SU-DHL-6 (cell line): ENCODE results near the gene MYOF.
"Not testable (repeated sequence)": the region's sequence is repeated elsewhere in the genome, so short reads cannot be mapped to it uniquely, and the experiment has no call there.

Source experiments
- H2AFZ ChIP-seq: fragments of 200-600 bp; sonication (generic); 2 replicates; pipeline ENCODE4 v1.6.1; 2014; ENCODE audit warnings: low read depth, mild to moderate bottlenecking, moderate library complexity, mixed read lengths, antibody characterized with exemption, low read length; ENCODE audit not compliant: severe bottlenecking
- H3F3A ChIP-seq: fragments of 200-600 bp; shearing (Covaris generic); 2 replicates; pipeline ENCODE4 v1.6.0; 2016; ENCODE audit warnings: antibody characterized with exemption, mild to moderate bottlenecking; ENCODE audit not compliant: insufficient read depth
- H3K27ac ChIP-seq: fragments of 200-600 bp; sonication (generic); 2 replicates; pipeline ENCODE4 v1.5.1; 2016; ENCODE audit warnings: low read depth, mild to moderate bottlenecking, low read length, moderate library complexity, mixed read lengths
- H3K27me3 ChIP-seq: fragments of 200-600 bp; sonication (generic), shearing (Covaris generic); 2 replicates; pipeline ENCODE4 v1.6.0; 2014; ENCODE audit warnings: mild to moderate bottlenecking, low read length
- H3K36me3 ChIP-seq: fragments of 200-600 bp; sonication (generic); 2 replicates; pipeline ENCODE4 v1.6.1; 2014; ENCODE audit warnings: mild to moderate bottlenecking, low read length, mixed read lengths
- H3K4me2 ChIP-seq: fragments of 300-600, 200-600 bp; shearing (Covaris generic), sonication (generic); 2 replicates; pipeline ENCODE4 v1.6.0; 2014; ENCODE audit warnings: low read length, low read depth, mild to moderate bottlenecking; ENCODE audit not compliant: poor library complexity, severe bottlenecking
- H3K4me3 ChIP-seq: fragments of 200-600 bp; sonication (generic); 2 replicates; pipeline ENCODE4 v1.5.1; 2014; ENCODE audit warnings: antibody characterized with exemption, low read length, mild to moderate bottlenecking, mixed read lengths; ENCODE audit not compliant: insufficient read depth, poor library complexity, severe bottlenecking
- H3K79me2 ChIP-seq: fragments of 200-600 bp; sonication (generic); 2 replicates; pipeline ENCODE4 v1.6.1; 2014; ENCODE audit warnings: mild to moderate bottlenecking, low read length, moderate library complexity; ENCODE audit not compliant: insufficient read depth
- H3K9ac ChIP-seq: fragments of 200-600 bp; sonication (generic); 2 replicates; pipeline ENCODE4 v1.7.0; 2014; ENCODE audit warnings: mild to moderate bottlenecking, low read length
- H3K9me2 ChIP-seq: fragments of 200-600 bp; sonication (generic); replicated peaks from 2 replicates; pipeline ENCODE4 v1.6.1; 2014; ENCODE audit warnings: low read length; ENCODE audit not compliant: insufficient read depth
- H3K9me3 ChIP-seq: fragments of 200-600 bp; sonication (generic); 2 replicates; pipeline ENCODE4 v1.6.1; 2014; ENCODE audit warnings: low read length, mixed read lengths; ENCODE audit not compliant: insufficient read depth
- H4K20me1 ChIP-seq: fragments of 200-600 bp; sonication (generic); 2 replicates; pipeline ENCODE4 v1.6.1; 2014; ENCODE audit warnings: low read depth, mild to moderate bottlenecking, antibody characterized with exemption, low read length, moderate library complexity, mixed read lengths
- EZH2phosphoT487 ChIP-seq: fragments of 200-600 bp; sonication (generic), shearing (Covaris generic); conservative IDR thresholded peaks from 2 replicates; pipeline ENCODE4 v1.6.1; 2018; ENCODE audit warnings: mild to moderate bottlenecking, antibody characterized with exemption, low read length, moderate library complexity, mixed read lengths
- TF ChIP-seq, protein P1 (sequence below): fragments of 200-600 bp; sonication (generic); IDR thresholded peaks from one replicate; pipeline ENCODE4 v1.5.1; 2017; ENCODE audit warnings: antibody characterized with exemption, mild to moderate bottlenecking, low read length, moderate library complexity; ENCODE audit not compliant: insufficient read depth, poor library complexity, severe bottlenecking

Gene MYOF

DNA sequence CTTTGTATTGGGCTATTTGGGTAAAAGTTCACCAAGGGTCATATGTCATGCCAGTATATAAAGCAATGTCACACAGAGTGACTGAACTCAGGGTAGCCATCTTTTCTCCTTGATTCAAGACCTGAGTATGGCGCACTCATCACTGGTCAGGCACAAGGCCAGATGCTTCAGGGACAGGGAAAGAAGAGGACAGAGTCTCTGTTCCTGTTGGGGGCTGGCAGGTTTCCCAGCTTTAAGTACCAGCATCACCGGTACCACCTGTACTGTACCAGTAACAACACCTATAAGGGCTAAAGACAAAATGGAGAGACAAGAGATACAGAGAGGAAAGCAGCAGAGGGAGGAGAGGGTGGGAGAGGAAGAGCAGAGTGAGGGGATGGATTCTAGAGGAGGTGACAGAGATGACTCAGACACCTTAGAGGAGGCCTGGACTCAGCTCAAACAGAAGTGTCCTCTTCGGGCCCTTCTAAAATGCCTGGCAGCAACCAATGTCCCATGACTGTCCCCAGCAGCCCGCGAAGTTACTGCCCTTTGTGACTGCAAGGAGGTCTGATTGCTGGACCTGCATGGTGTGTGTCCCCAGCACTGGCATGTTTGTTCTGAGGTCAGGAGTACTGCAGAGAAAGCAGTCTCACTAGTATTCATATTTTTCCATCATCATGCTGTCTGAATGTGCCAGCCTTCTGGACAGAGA lies 191.3 kb downstream of the MYOF start:
- no peak overlapping the region for H3K4me2 ChIP-seq
- H3K27ac ChIP-seq: no peak overlapping the region
- H3K9ac ChIP-seq: no peak overlapping the region
- H3K4me3 ChIP-seq: no peak overlapping the region
- H4K20me1 ChIP-seq: no peaks in the 10 kb centered on the region
- TF ChIP-seq, protein P1, sequence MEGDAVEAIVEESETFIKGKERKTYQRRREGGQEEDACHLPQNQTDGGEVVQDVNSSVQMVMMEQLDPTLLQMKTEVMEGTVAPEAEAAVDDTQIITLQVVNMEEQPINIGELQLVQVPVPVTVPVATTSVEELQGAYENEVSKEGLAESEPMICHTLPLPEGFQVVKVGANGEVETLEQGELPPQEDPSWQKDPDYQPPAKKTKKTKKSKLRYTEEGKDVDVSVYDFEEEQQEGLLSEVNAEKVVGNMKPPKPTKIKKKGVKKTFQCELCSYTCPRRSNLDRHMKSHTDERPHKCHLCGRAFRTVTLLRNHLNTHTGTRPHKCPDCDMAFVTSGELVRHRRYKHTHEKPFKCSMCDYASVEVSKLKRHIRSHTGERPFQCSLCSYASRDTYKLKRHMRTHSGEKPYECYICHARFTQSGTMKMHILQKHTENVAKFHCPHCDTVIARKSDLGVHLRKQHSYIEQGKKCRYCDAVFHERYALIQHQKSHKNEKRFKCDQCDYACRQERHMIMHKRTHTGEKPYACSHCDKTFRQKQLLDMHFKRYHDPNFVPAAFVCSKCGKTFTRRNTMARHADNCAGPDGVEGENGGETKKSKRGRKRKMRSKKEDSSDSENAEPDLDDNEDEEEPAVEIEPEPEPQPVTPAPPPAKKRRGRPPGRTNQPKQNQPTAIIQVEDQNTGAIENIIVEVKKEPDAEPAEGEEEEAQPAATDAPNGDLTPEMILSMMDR: no peak
- H3K36me3 ChIP-seq: no peaks in the 10 kb centered on the region
- H2AFZ ChIP-seq: no peak overlapping the region
- H3K79me2 ChIP-seq: no peaks in the 10 kb centered on the region
- no peaks in the 10 kb centered on the region for H3K9me3 ChIP-seq
- H3F3A ChIP-seq: no peaks in the 10 kb centered on the region
- H3K9me2 ChIP-seq: no peaks in the 10 kb centered on the region
- H3K27me3 ChIP-seq: no peaks in the 10 kb centered on the region

DNA sequence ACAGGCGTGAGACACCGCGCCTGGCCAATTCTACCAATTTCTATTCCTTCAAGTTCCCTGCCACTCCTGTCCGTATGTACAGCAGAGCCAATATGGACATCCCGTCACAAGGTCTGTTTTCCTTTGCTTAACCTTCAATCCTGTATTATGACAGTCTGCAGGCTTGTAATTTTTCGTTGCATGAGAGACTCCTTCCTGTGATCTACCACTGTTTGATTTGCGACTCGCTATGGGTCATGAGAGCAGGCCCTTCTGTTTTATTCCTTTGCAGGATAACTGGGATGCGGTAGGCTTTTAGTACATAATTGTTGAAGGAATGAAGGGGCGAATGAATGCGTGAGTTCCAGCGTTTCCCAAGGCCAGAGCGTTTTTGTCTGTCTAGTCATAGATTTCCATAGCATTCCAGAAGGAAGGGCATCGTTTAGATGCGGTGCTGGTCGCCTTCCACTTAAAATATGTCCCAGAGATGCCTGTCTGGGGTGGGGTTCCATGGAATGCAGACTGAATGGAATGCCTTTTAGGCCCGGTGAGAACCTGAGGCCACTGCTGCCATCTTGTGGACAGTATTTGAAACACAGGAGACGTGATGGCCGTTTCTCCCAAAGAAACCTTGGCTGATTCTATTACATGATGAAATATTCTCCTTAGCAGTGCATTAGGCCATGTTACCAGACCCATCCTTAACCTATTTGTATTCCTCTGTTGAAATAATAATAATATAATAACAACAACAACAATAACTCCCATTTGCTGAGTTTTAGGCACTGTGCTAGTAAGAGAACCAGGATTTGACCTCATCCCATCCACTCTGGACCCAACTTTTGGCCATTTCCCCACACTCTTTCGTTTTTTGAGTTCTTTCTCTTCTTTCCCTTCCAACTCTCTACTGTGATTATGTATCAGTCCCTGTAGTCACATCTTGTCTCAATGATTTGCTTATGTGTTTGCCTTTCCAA lies 193.2 kb downstream of the MYOF start:
- no peaks in the 10 kb centered on the region for H4K20me1 ChIP-seq
- H3F3A ChIP-seq: no peaks in the 10 kb centered on the region
- H3K9ac ChIP-seq: no peak overlapping the region
- H3K9me2 ChIP-seq: no peaks in the 10 kb centered on the region
- H3K4me2 ChIP-seq: no peak overlapping the region
- TF ChIP-seq, protein P1: peak; percentile 73
- TF ChIP-seq EZH2phosphoT487: no peak
- no peaks in the 10 kb centered on the region for H3K9me3 ChIP-seq
- H3K27me3 ChIP-seq: no peaks in the 10 kb centered on the region
- no peak overlapping the region for H2AFZ ChIP-seq
- H3K27ac ChIP-seq: no peak overlapping the region
- no peaks in the 10 kb centered on the region for H3K79me2 ChIP-seq
- H3K36me3 ChIP-seq: no peaks in the 10 kb centered on the region
- no peak overlapping the region for H3K4me3 ChIP-seq

DNA sequence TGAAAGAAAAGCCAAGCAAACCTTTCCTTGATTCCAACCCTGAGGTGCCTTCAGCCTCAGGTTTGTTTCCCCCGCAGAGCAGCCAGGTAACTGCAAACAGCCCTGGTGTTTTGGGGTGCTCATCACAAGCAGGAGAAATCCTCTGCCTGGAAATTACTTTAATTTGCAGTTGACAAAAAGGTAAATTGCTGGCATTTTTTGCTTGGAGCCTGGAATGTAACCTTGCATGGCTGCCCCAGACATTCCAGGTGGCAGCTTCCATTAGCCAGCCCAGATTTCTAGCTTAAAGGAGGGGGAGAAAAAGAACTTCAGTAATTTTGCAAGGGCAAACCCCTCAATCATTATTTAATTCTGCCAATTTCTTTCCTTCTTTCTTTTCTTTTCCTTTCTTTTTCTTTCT lies 194.4 kb downstream of the MYOF start:
- H3K9me3 ChIP-seq: no peaks in the 10 kb centered on the region
- H3F3A ChIP-seq: no peaks in the 10 kb centered on the region
- H3K9me2 ChIP-seq: no peaks in the 10 kb centered on the region
- no peaks in the 10 kb centered on the region for H3K27me3 ChIP-seq
- H4K20me1 ChIP-seq: no peaks in the 10 kb centered on the region
- H3K9ac ChIP-seq: no peak overlapping the region
- no peaks in the 10 kb centered on the region for H3K79me2 ChIP-seq
- TF ChIP-seq, protein P1: no peak
- no peak overlapping the region for H2AFZ ChIP-seq
- no peaks in the 10 kb centered on the region for H3K36me3 ChIP-seq
- no peak overlapping the region for H3K4me2 ChIP-seq
- no peak overlapping the region for H3K4me3 ChIP-seq
- no peak overlapping the region for H3K27ac ChIP-seq

DNA sequence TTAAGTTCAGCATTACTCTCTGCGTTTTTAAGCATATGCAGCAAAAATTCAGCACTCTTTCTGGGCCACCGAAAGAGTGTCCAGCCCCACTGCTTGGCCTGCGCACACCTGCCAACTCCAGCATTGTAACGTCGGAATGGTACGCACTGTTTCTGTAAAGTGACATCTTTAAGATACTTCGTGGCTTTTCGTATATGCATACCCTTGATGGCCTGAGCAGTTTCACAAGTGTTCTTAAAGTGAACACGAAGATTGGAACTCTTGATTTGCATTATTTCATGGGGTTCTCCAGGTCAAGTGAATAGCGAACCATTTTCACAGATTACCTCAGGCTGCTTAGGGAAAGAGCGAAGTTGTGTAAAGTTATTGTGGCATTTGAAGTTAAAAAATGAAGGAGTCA lies 197.9 kb downstream of the MYOF start:
- H3K9ac ChIP-seq, H3K79me2 ChIP-seq, H2AFZ ChIP-seq, H3K27me3 ChIP-seq, H3K27ac ChIP-seq, H3K9me3 ChIP-seq, H3F3A ChIP-seq, H3K9me2 ChIP-seq, H3K4me2 ChIP-seq, H4K20me1 ChIP-seq, H3K36me3 ChIP-seq, H3K4me3 ChIP-seq: not testable (repeated sequence)
